Osteocyte (in vitro differentiated cells): ENCODE data around the gene TIGD4. TPM values are rescaled to one million over a fixed set of nuclear protein-coding genes. Genes with fewer than 3 reads are reported as not detected.

Experiments used
- DNase-seq: peaks from one replicate; pipeline ENCODE4 v3.0.0; 2021; ENCODE audit warnings: mixed read lengths; ENCODE audit not compliant: unreplicated experiment; ENCODE audit errors: extremely low spot score
- H3K27ac Mint-ChIP-seq: one replicate; pipeline ENCODE4 v1.8.0; 2021; ENCODE audit warnings: mild to moderate bottlenecking, mixed read lengths; ENCODE audit not compliant: unreplicated experiment
- H3K27me3 Mint-ChIP-seq: one replicate; pipeline ENCODE4 v1.8.0; 2021; ENCODE audit warnings: mixed read lengths; ENCODE audit not compliant: unreplicated experiment
- H3K36me3 Mint-ChIP-seq: one replicate; pipeline ENCODE4 v1.8.0; 2021; ENCODE audit warnings: mixed read lengths; ENCODE audit not compliant: unreplicated experiment
- H3K4me1 Mint-ChIP-seq: one replicate; pipeline ENCODE4 v1.8.0; 2021; ENCODE audit warnings: mixed read lengths; ENCODE audit not compliant: unreplicated experiment
- H3K4me3 Mint-ChIP-seq: one replicate; pipeline ENCODE4 v1.8.0; 2021; ENCODE audit warnings: mild to moderate bottlenecking, moderate library complexity, mixed read lengths; ENCODE audit not compliant: unreplicated experiment
- H3K9me3 Mint-ChIP-seq: one replicate; pipeline ENCODE4 v1.8.0; 2021; ENCODE audit warnings: mixed read lengths; ENCODE audit not compliant: unreplicated experiment
- CTCF ChIP-seq: fragments of 200-600 bp; sonication (generic); IDR thresholded peaks from 2 replicates; pipeline ENCODE4 v1.5.0; 2021; ENCODE audit warnings: antibody characterized with exemption, mild to moderate bottlenecking, moderate library complexity
- long read RNA-seq: library from polyadenylated mRNA; unstranded; transcript quantifications from one replicate; pipeline ENCODE4 v2.0.0, GENCODE V29; 2021
- total RNA-seq: library from RNA; stranded (reverse); gene quantifications from 2 replicates; pipeline ENCODE4 v1.2.1, GENCODE V29; 2021

The TIGD4 gene
- total RNA-seq: 0.18 and 0.19 TPM in 2 replicates
- long read RNA-seq: 0 reads

- DNase-seq: peak; percentile 99
- Mint-ChIP-seq H3K27ac (peak within 1 kb of the TSS; percentile 100), H3K36me3 (no peaks in the 10 kb centered on the region), H3K4me1 (peaks cover 30% of the 10 kb centered on the region), H3K4me3 (peak within 1 kb of the TSS; percentile 99), H3K9me3 (no peaks in the 10 kb centered on the region), H3K27me3 (peaks cover 16% of the 10 kb centered on the region)
- TF ChIP-seq CTCF: peak; percentile 26
Measured at GRCh38 chr4:152779513-152780266, at the start of gene TIGD4, which contains the start of gene ARFIP1. Gene TIGD4 (minus strand): TSS chr4:152779730. CDS start chr4:152771004, 8,726 bp downstream. Gene ARFIP1 (plus strand): TSS chr4:152779954. CDS start chr4:152829634, 49,680 bp downstream.

- no peak overlapping the region for H3K4me3 Mint-ChIP-seq
- DNase-seq: no peak
- H3K27me3 Mint-ChIP-seq: no peaks in the 10 kb centered on the region
- H3K9me3 Mint-ChIP-seq: peaks cover 31% of the 10 kb centered on the region
- H3K36me3 Mint-ChIP-seq: peaks cover 28% of the 10 kb centered on the region
- no peak for TF ChIP-seq CTCF
- H3K27ac Mint-ChIP-seq: no peak overlapping the region
- no peaks in the 10 kb centered on the region for H3K4me1 Mint-ChIP-seq
Measured at GRCh38 chr4:152828122-152828521, 48.6 kb upstream of the TIGD4 start.

- Mint-ChIP-seq H3K27ac (no peak overlapping the region), H3K9me3 (peaks cover 42% of the 10 kb centered on the region), H3K27me3 (no peaks in the 10 kb centered on the region), H3K4me1 (no peaks in the 10 kb centered on the region), H3K4me3 (no peak overlapping the region), H3K36me3 (peaks cover 19% of the 10 kb centered on the region)
- no peak for TF ChIP-seq CTCF
- DNase-seq: no peak
Measured at GRCh38 chr4:152825336-152825735, 45.8 kb upstream of the TIGD4 start.

GRCh38 chr4:152824561-152824960 lies 45.0 kb upstream of the TIGD4 start:
- H3K27ac Mint-ChIP-seq: no peak overlapping the region
- no peaks in the 10 kb centered on the region for H3K27me3 Mint-ChIP-seq
- H3K9me3 Mint-ChIP-seq: peaks cover 42% of the 10 kb centered on the region
- H3K36me3 Mint-ChIP-seq: peaks cover 21% of the 10 kb centered on the region
- TF ChIP-seq CTCF: no peak
- no peaks in the 10 kb centered on the region for H3K4me1 Mint-ChIP-seq
- no peak for DNase-seq
- H3K4me3 Mint-ChIP-seq: no peak overlapping the region

GRCh38 chr4:152822323-152822722 lies 42.8 kb upstream of the TIGD4 start:
- H3K36me3 Mint-ChIP-seq: peaks cover 17% of the 10 kb centered on the region
- no peaks in the 10 kb centered on the region for H3K27me3 Mint-ChIP-seq
- no peak overlapping the region for H3K27ac Mint-ChIP-seq
- no peaks in the 10 kb centered on the region for H3K4me1 Mint-ChIP-seq
- no peak for TF ChIP-seq CTCF
- no peak overlapping the region for H3K4me3 Mint-ChIP-seq
- no peak for DNase-seq
- peaks cover 35% of the 10 kb centered on the region for H3K9me3 Mint-ChIP-seq
